ENCODE data around the gene PPP2R2C.

DNA sequence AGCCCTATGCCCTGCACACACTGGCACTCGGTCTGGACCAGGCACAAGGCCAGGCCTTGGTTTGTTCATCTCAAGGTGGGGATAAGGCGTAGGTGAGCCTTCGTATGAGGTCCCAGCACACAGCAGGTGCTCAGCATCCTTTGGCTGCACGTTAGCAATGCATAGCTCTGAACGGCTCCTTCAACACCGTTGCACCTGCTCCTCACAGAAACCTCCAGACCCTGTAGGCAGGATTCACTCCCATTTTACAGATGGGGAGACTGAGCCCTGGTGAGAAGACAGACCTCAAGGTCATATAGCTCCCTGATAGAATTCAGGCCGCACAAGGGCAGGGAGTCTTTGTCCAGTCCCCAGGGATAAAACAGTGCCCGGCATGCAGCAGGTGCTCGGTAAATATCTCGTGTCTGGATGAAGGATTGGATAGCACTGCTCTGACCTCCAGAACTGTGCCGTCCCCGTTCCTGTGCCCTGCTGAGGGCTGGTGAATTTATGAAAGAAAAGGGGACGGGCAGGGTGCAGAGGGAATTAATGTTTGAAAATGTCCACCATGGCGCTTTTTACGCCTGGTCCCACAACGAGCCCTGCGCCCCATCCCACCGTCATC, 2.4 kb downstream of the PPP2R2C start:
- TF ChIP-seq, protein P1, sequence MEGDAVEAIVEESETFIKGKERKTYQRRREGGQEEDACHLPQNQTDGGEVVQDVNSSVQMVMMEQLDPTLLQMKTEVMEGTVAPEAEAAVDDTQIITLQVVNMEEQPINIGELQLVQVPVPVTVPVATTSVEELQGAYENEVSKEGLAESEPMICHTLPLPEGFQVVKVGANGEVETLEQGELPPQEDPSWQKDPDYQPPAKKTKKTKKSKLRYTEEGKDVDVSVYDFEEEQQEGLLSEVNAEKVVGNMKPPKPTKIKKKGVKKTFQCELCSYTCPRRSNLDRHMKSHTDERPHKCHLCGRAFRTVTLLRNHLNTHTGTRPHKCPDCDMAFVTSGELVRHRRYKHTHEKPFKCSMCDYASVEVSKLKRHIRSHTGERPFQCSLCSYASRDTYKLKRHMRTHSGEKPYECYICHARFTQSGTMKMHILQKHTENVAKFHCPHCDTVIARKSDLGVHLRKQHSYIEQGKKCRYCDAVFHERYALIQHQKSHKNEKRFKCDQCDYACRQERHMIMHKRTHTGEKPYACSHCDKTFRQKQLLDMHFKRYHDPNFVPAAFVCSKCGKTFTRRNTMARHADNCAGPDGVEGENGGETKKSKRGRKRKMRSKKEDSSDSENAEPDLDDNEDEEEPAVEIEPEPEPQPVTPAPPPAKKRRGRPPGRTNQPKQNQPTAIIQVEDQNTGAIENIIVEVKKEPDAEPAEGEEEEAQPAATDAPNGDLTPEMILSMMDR (conservative IDR thresholded peaks at IDR 0.05; ENCODE audit: low read depth, low read length) = no peak
- TF ChIP-seq EZH2 (IDR thresholded peaks at IDR 0.05; ENCODE audit: borderline replicate concordance, low read depth, low read length, poor library complexity, severe bottlenecking) = peak; percentile 11
